ENCODE results near the gene TOX2. TPM values are rescaled to one million over a fixed set of nuclear protein-coding genes. Genes with fewer than 3 reads are reported as not detected.

Gene TOX2
- total RNA-seq, 1 donor from 2014 or later = 24.3 TPM

GRCh38 chr20:43926287-43927050 lies 11.8 kb downstream of the TOX2 start:
- ATAC-seq (no peak), DNase-seq (peak; percentile 27)

GRCh38 chr20:43931976-43932375 lies 17.3 kb downstream of the TOX2 start:
- no peak for TF ChIP-seq CTCF (IDR thresholded peaks at IDR 0.05)
- no peaks in the 10 kb centered on the region for H3K27me3 ChIP-seq
- intact Hi-C loops (cut with DNase I) = no loop called here
- ATAC-seq (no peak), DNase-seq (no peak)
- H3K4me1 ChIP-seq = peaks cover 6% of the 10 kb centered on the region
- H3K9me3 ChIP-seq = no peaks in the 10 kb centered on the region
- H3K4me3 ChIP-seq = no peak overlapping the region
- no peaks in the 10 kb centered on the region for H3K36me3 ChIP-seq
- H3K27ac ChIP-seq = no peak overlapping the region

More at GRCh38 chr20:43926287-43927050, 11.8 kb downstream of the TOX2 start:
- H3K36me3 ChIP-seq = no peaks in the 10 kb centered on the region
- intact Hi-C loops (cut with DNase I) = no loop called here
- no peak overlapping the region for H3K4me3 ChIP-seq
- no peaks in the 10 kb centered on the region for H3K9me3 ChIP-seq
- H3K4me1 ChIP-seq = peaks cover 8% of the 10 kb centered on the region
- TF ChIP-seq CTCF (IDR thresholded peaks at IDR 0.05) = no peak
- no peak overlapping the region for H3K27ac ChIP-seq
- H3K27me3 ChIP-seq = peaks cover 4% of the 10 kb centered on the region

DNA sequence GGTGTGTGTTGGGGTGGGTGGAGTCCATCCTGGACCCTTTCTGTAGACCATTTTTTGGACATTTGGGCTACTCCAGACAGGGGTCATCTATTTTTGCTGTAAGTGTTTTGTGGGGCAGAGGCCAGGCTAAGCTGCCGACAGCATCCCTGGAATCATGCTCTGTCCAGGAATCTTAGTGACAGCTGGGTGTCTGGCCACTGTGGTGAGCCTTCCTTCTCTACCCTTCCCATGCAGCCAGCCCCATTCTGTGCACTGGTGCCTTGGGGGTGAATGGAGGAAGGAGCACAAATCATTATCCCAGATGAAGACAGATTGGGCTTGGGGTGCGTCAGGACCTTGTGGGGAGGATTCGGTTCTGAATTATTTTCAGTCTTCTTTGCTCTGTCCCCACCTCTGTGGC lies 20.2 kb downstream of the TOX2 start:
- Histone ChIP-seq H3K9me3 (no peaks in the 10 kb centered on the region), H3K4me3 (no peak overlapping the region), H3K27me3 (no peaks in the 10 kb centered on the region), H3K27ac (no peak overlapping the region), H3K4me1 (peaks cover 32% of the 10 kb centered on the region), H3K36me3 (no peaks in the 10 kb centered on the region)
- intact Hi-C loops (cut with DNase I) = no loop called here
- no peak for TF ChIP-seq CTCF (IDR thresholded peaks at IDR 0.05)
- DNase-seq (no peak), ATAC-seq (no peak)

GRCh38 chr20:43936104-43936770 lies 21.6 kb downstream of the TOX2 start:
- DNase-seq (no peak), ATAC-seq (no peak)
- Histone ChIP-seq H3K4me1 (peaks cover 46% of the 10 kb centered on the region), H3K9me3 (no peaks in the 10 kb centered on the region), H3K27ac (no peak overlapping the region), H3K27me3 (no peaks in the 10 kb centered on the region), H3K36me3 (no peaks in the 10 kb centered on the region), H3K4me3 (no peak overlapping the region)
- intact Hi-C loops (cut with DNase I) = no loop called here
- TF ChIP-seq CTCF (IDR thresholded peaks at IDR 0.05) = no peak

GRCh38 chr20:43936805-43937204 lies 22.2 kb downstream of the TOX2 start:
- Histone ChIP-seq H3K4me1 (peaks cover 52% of the 10 kb centered on the region), H3K4me3 (no peak overlapping the region), H3K9me3 (no peaks in the 10 kb centered on the region), H3K36me3 (no peaks in the 10 kb centered on the region), H3K27me3 (no peaks in the 10 kb centered on the region), H3K27ac (no peak overlapping the region)
- DNase-seq (no peak), ATAC-seq (no peak)
- intact Hi-C loops (cut with DNase I) = no loop called here
- no peak for TF ChIP-seq CTCF (IDR thresholded peaks at IDR 0.05)

Data from upper lobe of right lung (tissue), 1 donor.